ENCODE measurements around the gene LRRC41. TPM values are rescaled to one million over a fixed set of nuclear protein-coding genes. Genes with fewer than 3 reads are reported as not detected.

The LRRC41 gene
- total RNA-seq: 75.2 and 75.7 TPM in 2 replicates

GRCh38 chr1:46303038-46303871, at the start of gene LRRC41, which contains the start of gene UQCRH:
TSS of gene LRRC41 (minus strand) at chr1:46303616. CDS start at chr1:46303322, 294 bp downstream.
TSS of gene UQCRH (plus strand) at chr1:46303698. CDS start at chr1:46303767, 69 bp downstream.

DNA sequence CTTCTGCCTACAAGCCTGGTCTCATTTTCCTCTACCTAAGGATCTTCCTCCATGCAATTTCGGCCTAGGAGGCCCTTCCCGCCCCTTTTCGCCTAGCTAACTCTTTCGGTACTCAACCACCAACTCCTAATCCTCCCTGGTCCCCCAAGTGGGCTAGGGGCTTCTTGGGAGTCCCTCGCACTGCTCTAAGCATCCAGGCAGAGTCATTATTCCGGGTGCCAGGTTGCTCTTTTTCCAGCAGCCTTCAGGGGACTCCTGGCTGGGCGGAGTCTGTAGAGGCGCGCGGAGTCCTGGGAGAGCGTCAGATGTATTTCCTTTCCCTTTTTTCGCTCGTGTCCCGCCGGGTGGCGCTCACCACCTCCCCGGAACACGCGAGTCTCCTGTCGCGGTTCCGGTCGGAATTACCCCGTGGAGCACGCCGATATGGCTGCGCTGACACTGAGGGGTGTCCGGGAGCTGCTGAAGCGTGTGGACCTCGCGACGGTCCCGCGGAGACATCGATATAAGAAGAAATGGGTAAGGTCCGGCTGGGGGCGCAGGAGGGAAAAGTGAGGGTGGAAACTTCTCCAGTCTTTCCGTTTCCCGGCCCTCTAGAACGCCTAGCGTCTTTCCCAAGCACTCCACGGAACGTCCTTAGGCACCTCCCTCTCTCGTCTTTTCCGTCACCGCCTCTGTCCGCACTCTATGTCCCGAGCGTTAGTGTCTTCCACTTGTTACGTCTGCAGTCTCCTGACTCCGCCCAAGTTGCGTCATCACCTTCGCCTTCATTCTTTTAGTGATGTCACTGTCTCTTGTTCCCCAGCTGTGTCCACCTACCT, 37.2 kb upstream of the LRRC41 start, which contains the start of gene NSUN4:
Gene NSUN4, plus strand, starts transcription at position 404 of the 818 bp plus-strand sequence. Its CDS starts 20 bp downstream, at position 424.

GRCh38 chr1:46247436-46248121, 55.8 kb downstream of the LRRC41 start, which contains the start of gene RAD54L:
TSS of gene RAD54L (plus strand) at chr1:46247763. CDS start at chr1:46248406, 643 bp downstream.

Other genes starting within 250 kb of the LRRC41 start
- gene PIK3R3, start 171.0 kb downstream of the LRRC41 start, total RNA-seq: 3.4 and 16.7 TPM in 2 replicates
- gene TSPAN1, start 128.5 kb downstream of the LRRC41 start, total RNA-seq: 19.1 and 28.4 TPM in 2 replicates
- gene P3R3URF, start 127.1 kb downstream of the LRRC41 start, total RNA-seq: not detected in 2 replicates
- 48.5 and 57.4 TPM in 2 replicates for gene POMGNT1, start 105.2 kb downstream of the LRRC41 start, total RNA-seq
- gene LURAP1, start 100.3 kb downstream of the LRRC41 start, total RNA-seq: 3.4 and 5.1 TPM in 2 replicates
- gene RAD54L, start 55.9 kb downstream of the LRRC41 start, total RNA-seq: under 0.01 and 0.28 TPM in 2 replicates
- 214 and 239 TPM in 2 replicates for gene UQCRH, start 82 bp upstream of the LRRC41 start, total RNA-seq
- 19.8 and 27.1 TPM in 2 replicates for gene NSUN4, start 37.2 kb upstream of the LRRC41 start, total RNA-seq
- 7.2 and 11.7 TPM in 2 replicates for gene FAAH, start 90.7 kb upstream of the LRRC41 start, total RNA-seq
- under 0.01 TPM in 1 of 2 replicates, not detected in the other for gene DMBX1, start 186.2 kb upstream of the LRRC41 start, total RNA-seq
- not detected in 2 replicates for gene KNCN, start 248.0 kb upstream of the LRRC41 start, total RNA-seq